HEK293T (cell line): Measurements from ENCODE around the gene PTGER1.

Source experiments
- FOXA1 ChIP-seq: fragments of 450-650 bp; IDR thresholded peaks from 2 replicates; pipeline ENCODE4 v1.6.1; 2016; ENCODE audit warnings: mild to moderate bottlenecking
- FOXM1 ChIP-seq: fragments of 450-650 bp; IDR thresholded peaks from 2 replicates; pipeline ENCODE4 v1.6.1; 2017; ENCODE audit warnings: mild to moderate bottlenecking, borderline replicate concordance
- TARDBP ChIP-seq: fragments of 450-650 bp; IDR thresholded peaks from 2 replicates; pipeline ENCODE4 v1.6.1; 2016

- no peak for TF ChIP-seq FOXM1
- no peak for TF ChIP-seq FOXA1
- no peak for TF ChIP-seq TARDBP
These were observed 42.3 kb upstream of the PTGER1 start for GRCh38 chr19:14517446-14517839.
